Measurements from ENCODE around the gene SAMD4A.

SAMD4A gene

GRCh38 chr14:54667764-54668163 is 100.8 kb downstream of the SAMD4A start:
- TF ChIP-seq CTCF (conservative IDR thresholded peaks at IDR 0.05), result no peak
- TF ChIP-seq ZFX (IDR thresholded peaks at IDR 0.05), result no peak
- H3K27ac ChIP-seq, result no peak overlapping the region

GRCh38 chr14:54669721-54670561 is 103.0 kb downstream of the SAMD4A start:
- H3K27ac ChIP-seq, result no peak overlapping the region
- no peak for TF ChIP-seq ZFX (IDR thresholded peaks at IDR 0.05)
- TF ChIP-seq CTCF (conservative IDR thresholded peaks at IDR 0.05), result no peak

GRCh38 chr14:54671537-54671936 is 104.6 kb downstream of the SAMD4A start:
- TF ChIP-seq CTCF (conservative IDR thresholded peaks at IDR 0.05) (no peak), ZFX (IDR thresholded peaks at IDR 0.05) (no peak)

GRCh38 chr14:54672181-54672580 is 105.3 kb downstream of the SAMD4A start:
- no peak overlapping the region for H3K27ac ChIP-seq
- TF ChIP-seq CTCF (conservative IDR thresholded peaks at IDR 0.05), result no peak
- no peak for TF ChIP-seq ZFX (IDR thresholded peaks at IDR 0.05)

More at GRCh38 chr14:54671537-54671936, 104.6 kb downstream of the SAMD4A start:
- H3K27ac ChIP-seq, result no peak overlapping the region

- TF ChIP-seq ZFX (IDR thresholded peaks at IDR 0.05), result no peak
- TF ChIP-seq CTCF (conservative IDR thresholded peaks at IDR 0.05), result no peak
- H3K27ac ChIP-seq, result no peak overlapping the region
Observed at GRCh38 chr14:54672688-54673087, 105.8 kb downstream of the SAMD4A start.

- TF ChIP-seq ZFX (IDR thresholded peaks at IDR 0.05), result no peak
- TF ChIP-seq CTCF (conservative IDR thresholded peaks at IDR 0.05), result no peak
- no peak overlapping the region for H3K27ac ChIP-seq
Observed at GRCh38 chr14:54673193-54674045, 106.5 kb downstream of the SAMD4A start.

Measured in C4-2B (cell line).